Measurements from ENCODE around the gene OR5AU1.

DNA sequence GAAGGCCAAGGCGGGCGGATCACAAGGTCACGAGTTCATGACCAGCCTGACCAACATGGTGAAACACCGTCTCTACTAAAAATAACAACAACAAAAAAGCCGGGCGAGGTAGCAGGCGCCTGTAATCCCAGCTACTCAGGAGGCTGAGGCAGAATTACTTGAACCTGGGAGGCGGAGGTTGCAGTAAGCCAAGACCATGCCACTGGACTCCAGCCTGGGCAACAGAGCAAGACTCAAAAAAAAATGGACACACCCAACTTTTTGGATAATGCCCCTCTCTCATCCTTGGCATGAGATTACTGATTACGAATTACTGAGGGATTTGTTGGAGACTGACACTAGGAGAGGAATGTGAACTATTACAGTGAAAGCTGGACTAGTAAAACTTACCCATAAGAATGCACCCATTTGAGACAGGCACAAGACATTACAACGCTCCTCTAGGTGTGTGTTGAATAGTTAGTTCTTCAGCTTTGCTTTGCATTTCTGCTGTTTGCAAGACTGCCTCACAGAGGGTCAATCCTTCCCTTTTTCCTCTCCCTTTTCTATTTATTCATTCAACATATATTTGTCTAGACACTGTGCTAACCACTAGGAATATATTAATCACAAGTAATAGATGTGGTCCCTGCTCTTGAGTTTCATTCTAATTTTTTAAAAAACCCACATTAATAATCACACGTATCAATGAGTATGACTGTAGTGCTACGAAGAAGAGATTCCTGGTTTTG, 46.0 kb upstream of the OR5AU1 start:
- TF ChIP-seq, protein P1, sequence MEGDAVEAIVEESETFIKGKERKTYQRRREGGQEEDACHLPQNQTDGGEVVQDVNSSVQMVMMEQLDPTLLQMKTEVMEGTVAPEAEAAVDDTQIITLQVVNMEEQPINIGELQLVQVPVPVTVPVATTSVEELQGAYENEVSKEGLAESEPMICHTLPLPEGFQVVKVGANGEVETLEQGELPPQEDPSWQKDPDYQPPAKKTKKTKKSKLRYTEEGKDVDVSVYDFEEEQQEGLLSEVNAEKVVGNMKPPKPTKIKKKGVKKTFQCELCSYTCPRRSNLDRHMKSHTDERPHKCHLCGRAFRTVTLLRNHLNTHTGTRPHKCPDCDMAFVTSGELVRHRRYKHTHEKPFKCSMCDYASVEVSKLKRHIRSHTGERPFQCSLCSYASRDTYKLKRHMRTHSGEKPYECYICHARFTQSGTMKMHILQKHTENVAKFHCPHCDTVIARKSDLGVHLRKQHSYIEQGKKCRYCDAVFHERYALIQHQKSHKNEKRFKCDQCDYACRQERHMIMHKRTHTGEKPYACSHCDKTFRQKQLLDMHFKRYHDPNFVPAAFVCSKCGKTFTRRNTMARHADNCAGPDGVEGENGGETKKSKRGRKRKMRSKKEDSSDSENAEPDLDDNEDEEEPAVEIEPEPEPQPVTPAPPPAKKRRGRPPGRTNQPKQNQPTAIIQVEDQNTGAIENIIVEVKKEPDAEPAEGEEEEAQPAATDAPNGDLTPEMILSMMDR (IDR thresholded peaks at IDR 0.05 in 4 of 5, conservative IDR thresholded peaks at IDR 0.05 in 1 of 5), result no peak
- no peak for TF ChIP-seq POLR2A (IDR thresholded peaks at IDR 0.05)

All from gastrocnemius medialis (tissue), 4 donors.